ENCODE measurements around the gene DOCK4. TPM values are rescaled to one million over a fixed set of nuclear protein-coding genes. Genes with fewer than 3 reads are reported as not detected.

The DOCK4 gene
- total RNA-seq, 1 experiment from 2014 or later: 20.4 TPM

- DNase-seq (ENCODE audit: low spot score) (no peak), ATAC-seq (no peak)
- Mint-ChIP-seq H3K27ac (no peak overlapping the region), H3K36me3 (no peaks in the 10 kb centered on the region), H3K4me1 (peaks cover 15% of the 10 kb centered on the region), H3K27me3 (ENCODE audit: low read depth) (no peaks in the 10 kb centered on the region), H3K4me3 (no peak overlapping the region), H3K9me3 (no peaks in the 10 kb centered on the region)
- TF ChIP-seq MYBL2 (CRISPR knock-in tag; IDR thresholded peaks at IDR 0.05) (no peak), ZNF425 (CRISPR knock-in tag; conservative IDR thresholded peaks at IDR 0.05) (no peak), USF1 (CRISPR knock-in tag; IDR thresholded peaks at IDR 0.05) (no peak), TP53 (CRISPR knock-in tag; IDR thresholded peaks at IDR 0.05) (no peak), TEAD1 (CRISPR knock-in tag; IDR thresholded peaks at IDR 0.05) (no peak), ATF6 (CRISPR knock-in tag; IDR thresholded peaks at IDR 0.05) (no peak), CTCF (IDR thresholded peaks at IDR 0.05) (no peak), HMGXB4 (CRISPR knock-in tag; IDR thresholded peaks at IDR 0.05) (no peak), ZNF671 (CRISPR knock-in tag; IDR thresholded peaks at IDR 0.05) (no peak), MXD4 (CRISPR knock-in tag; IDR thresholded peaks at IDR 0.05; ENCODE audit: borderline replicate concordance) (no peak), PREB (CRISPR knock-in tag; IDR thresholded peaks at IDR 0.05; ENCODE audit: borderline replicate concordance) (no peak), TCF7 (CRISPR knock-in tag; IDR thresholded peaks at IDR 0.05; ENCODE audit: low read depth) (no peak), NFYB (CRISPR knock-in tag; conservative IDR thresholded peaks at IDR 0.05; ENCODE audit: low read depth) (no peak), AR (CRISPR knock-in tag; IDR thresholded peaks at IDR 0.05) (no peak), IRF2 (CRISPR knock-in tag; IDR thresholded peaks at IDR 0.05; ENCODE audit: borderline replicate concordance, low read depth) (no peak), ZBTB21 (CRISPR knock-in tag; IDR thresholded peaks at IDR 0.05; ENCODE audit: borderline replicate concordance) (no peak), GRHL2 (CRISPR knock-in tag; IDR thresholded peaks at IDR 0.05; ENCODE audit: insufficient replicate concordance, severe bottlenecking) (no peak), ZBTB43 (CRISPR knock-in tag; IDR thresholded peaks at IDR 0.05) (no peak)
- ChIA-PET CTCF (interaction anchor here (0.6 kb wide), 1 partner anchor 436 kb away, joined by 10 read pairs; no protein-coding TSS in a partner anchor), POLR2A (no interaction called here)
Measured at GRCh38 chr7:112188257-112188656, 17.9 kb downstream of the DOCK4 start.
